HepG2 (cell line): ENCODE results near the gene OR5K1. TPM values are rescaled to one million over a fixed set of nuclear protein-coding genes. Genes with fewer than 3 reads are reported as not detected.

Experiments used
- ETV5 ChIP-seq: IDR thresholded peaks from 2 replicates; pipeline ENCODE4 v1.6.1; 2018; ENCODE audit warnings: missing biosample characterization, missing genetic modification reagents, inconsistent platforms, borderline replicate concordance
- MATR3 ChIP-seq: sonication (generic); formaldehyde crosslinking; IDR thresholded peaks from 2 replicates; pipeline ENCODE4 v1.4.0; 2020; ENCODE audit warnings: missing genetic modification reagents
- NFE2L2 ChIP-seq: fragments of 150-350 bp; IDR thresholded peaks from 2 replicates; pipeline ENCODE4 v1.6.1; 2014; ENCODE audit warnings: low read length
- TSC22D2 ChIP-seq: sonication (generic); formaldehyde crosslinking; IDR thresholded peaks from 2 replicates; pipeline ENCODE4 v1.5.1; 2020; ENCODE audit warnings: missing genetic modification reagents, mild to moderate bottlenecking, borderline replicate concordance
- ZNF496 ChIP-seq: sonication (generic); formaldehyde crosslinking; IDR thresholded peaks from 2 replicates; pipeline ENCODE4 v1.8.1; 2023; ENCODE audit warnings: mild to moderate bottlenecking, moderate library complexity, missing genetic modification reagents; ENCODE audit not compliant: insufficient replicate concordance
- ZSCAN21 ChIP-seq: sonication (generic); formaldehyde crosslinking; IDR thresholded peaks from 2 replicates; pipeline ENCODE4 v1.8.0; 2022; ENCODE audit warnings: mild to moderate bottlenecking, missing genetic modification reagents, moderate library complexity, borderline replicate concordance
- polyA plus RNA-seq, 8 experiments: library from polyadenylated mRNA; depleted of rRNA in 3 of 8; stranded (reverse) in 7 of 8; unstranded in 1 of 8; fragments of >200 nt; fragmentation: Illumina TruSeq in 4 of 8; extraction: Trizol in 4 of 8; gene quantifications; 2 replicates each; pipeline versions ENCODE4 v1.2.1 to v1.2.3, GENCODE V29; 2011 to 2016; ENCODE audit warnings: low read depth in 4 of 8, missing spikeins in 1 of 8, mixed read lengths in 1 of 8; ENCODE audit not compliant: insufficient read depth in 1 of 8
- total RNA-seq, 5 experiments: library from RNA; depleted of rRNA; stranded (reverse); fragments of >200 nt; fragmentation: Illumina TruSeq; extraction: Trizol; gene quantifications; 2 replicates each; pipeline ENCODE4 v1.2.3, GENCODE V29; 2016; ENCODE audit warnings: low read depth in 1 of 5
- TF ChIP-seq, protein P1 (sequence below): sonication (generic); formaldehyde crosslinking; IDR thresholded peaks from 2 replicates; pipeline ENCODE4 v1.5.1; 2020; ENCODE audit warnings: mild to moderate bottlenecking, missing genetic modification reagents, borderline replicate concordance
- TF ChIP-seq, protein P2 (sequence below): sonication (generic); formaldehyde crosslinking; IDR thresholded peaks from 2 replicates; pipeline ENCODE4 v1.4.0; 2020; ENCODE audit warnings: missing genetic modification reagents
- TF ChIP-seq, protein P3 (sequence below): sonication (generic); formaldehyde crosslinking; IDR thresholded peaks from 2 replicates; pipeline ENCODE4 v1.4.0; 2020; ENCODE audit warnings: missing genetic modification reagents
- TF ChIP-seq, protein P4 (sequence below): sonication (generic); formaldehyde crosslinking; IDR thresholded peaks from 2 replicates; pipeline ENCODE4 v1.4.0; 2020; ENCODE audit warnings: missing genetic modification reagents, borderline replicate concordance

Gene OR5K1
- total and polyA plus RNA-seq, 2 of the 13 experiments (the other 11 are each of a cell fraction or from before 2014, with no cell fraction given): not detected

DNA sequence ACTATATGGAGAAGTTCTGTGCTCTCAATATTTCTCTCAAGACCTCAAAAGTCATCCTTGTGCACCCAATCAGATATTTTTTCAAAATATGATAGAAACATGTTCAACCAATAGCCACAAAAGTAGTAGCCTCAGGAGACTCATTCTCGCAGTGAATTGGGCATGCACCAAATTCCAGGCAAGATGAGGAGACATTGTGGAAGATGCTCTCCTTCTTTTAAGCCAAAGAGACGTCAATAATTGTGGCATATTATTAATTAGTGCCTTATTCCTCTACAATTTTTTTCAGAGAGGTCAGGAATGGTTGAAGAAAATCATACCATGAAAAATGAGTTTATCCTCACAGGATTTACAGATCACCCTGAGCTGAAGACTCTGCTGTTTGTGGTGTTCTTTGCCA, 34.4 kb downstream of the OR5K1 start, which contains the start of gene OR5K2 (continued):
- TF ChIP-seq, protein P1, sequence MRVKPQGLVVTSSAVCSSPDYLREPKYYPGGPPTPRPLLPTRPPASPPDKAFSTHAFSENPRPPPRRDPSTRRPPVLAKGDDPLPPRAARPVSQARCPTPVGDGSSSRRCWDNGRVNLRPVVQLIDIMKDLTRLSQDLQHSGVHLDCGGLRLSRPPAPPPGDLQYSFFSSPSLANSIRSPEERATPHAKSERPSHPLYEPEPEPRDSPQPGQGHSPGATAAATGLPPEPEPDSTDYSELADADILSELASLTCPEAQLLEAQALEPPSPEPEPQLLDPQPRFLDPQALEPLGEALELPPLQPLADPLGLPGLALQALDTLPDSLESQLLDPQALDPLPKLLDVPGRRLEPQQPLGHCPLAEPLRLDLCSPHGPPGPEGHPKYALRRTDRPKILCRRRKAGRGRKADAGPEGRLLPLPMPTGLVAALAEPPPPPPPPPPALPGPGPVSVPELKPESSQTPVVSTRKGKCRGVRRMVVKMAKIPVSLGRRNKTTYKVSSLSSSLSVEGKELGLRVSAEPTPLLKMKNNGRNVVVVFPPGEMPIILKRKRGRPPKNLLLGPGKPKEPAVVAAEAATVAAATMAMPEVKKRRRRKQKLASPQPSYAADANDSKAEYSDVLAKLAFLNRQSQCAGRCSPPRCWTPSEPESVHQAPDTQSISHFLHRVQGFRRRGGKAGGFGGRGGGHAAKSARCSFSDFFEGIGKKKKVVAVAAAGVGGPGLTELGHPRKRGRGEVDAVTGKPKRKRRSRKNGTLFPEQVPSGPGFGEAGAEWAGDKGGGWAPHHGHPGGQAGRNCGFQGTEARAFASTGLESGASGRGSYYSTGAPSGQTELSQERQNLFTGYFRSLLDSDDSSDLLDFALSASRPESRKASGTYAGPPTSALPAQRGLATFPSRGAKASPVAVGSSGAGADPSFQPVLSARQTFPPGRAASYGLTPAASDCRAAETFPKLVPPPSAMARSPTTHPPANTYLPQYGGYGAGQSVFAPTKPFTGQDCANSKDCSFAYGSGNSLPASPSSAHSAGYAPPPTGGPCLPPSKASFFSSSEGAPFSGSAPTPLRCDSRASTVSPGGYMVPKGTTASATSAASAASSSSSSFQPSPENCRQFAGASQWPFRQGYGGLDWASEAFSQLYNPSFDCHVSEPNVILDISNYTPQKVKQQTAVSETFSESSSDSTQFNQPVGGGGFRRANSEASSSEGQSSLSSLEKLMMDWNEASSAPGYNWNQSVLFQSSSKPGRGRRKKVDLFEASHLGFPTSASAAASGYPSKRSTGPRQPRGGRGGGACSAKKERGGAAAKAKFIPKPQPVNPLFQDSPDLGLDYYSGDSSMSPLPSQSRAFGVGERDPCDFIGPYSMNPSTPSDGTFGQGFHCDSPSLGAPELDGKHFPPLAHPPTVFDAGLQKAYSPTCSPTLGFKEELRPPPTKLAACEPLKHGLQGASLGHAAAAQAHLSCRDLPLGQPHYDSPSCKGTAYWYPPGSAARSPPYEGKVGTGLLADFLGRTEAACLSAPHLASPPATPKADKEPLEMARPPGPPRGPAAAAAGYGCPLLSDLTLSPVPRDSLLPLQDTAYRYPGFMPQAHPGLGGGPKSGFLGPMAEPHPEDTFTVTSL (CRISPR knock-in tag): no peak
- no peak for TF ChIP-seq NFE2L2
- TF ChIP-seq, protein P2, sequence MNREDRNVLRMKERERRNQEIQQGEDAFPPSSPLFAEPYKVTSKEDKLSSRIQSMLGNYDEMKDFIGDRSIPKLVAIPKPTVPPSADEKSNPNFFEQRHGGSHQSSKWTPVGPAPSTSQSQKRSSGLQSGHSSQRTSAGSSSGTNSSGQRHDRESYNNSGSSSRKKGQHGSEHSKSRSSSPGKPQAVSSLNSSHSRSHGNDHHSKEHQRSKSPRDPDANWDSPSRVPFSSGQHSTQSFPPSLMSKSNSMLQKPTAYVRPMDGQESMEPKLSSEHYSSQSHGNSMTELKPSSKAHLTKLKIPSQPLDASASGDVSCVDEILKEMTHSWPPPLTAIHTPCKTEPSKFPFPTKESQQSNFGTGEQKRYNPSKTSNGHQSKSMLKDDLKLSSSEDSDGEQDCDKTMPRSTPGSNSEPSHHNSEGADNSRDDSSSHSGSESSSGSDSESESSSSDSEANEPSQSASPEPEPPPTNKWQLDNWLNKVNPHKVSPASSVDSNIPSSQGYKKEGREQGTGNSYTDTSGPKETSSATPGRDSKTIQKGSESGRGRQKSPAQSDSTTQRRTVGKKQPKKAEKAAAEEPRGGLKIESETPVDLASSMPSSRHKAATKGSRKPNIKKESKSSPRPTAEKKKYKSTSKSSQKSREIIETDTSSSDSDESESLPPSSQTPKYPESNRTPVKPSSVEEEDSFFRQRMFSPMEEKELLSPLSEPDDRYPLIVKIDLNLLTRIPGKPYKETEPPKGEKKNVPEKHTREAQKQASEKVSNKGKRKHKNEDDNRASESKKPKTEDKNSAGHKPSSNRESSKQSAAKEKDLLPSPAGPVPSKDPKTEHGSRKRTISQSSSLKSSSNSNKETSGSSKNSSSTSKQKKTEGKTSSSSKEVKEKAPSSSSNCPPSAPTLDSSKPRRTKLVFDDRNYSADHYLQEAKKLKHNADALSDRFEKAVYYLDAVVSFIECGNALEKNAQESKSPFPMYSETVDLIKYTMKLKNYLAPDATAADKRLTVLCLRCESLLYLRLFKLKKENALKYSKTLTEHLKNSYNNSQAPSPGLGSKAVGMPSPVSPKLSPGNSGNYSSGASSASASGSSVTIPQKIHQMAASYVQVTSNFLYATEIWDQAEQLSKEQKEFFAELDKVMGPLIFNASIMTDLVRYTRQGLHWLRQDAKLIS (CRISPR knock-in tag): no peak
- TF ChIP-seq ZNF496 (CRISPR knock-in tag): no peak
- no peak for TF ChIP-seq ETV5 (CRISPR knock-in tag)
- TF ChIP-seq MATR3 (CRISPR knock-in tag): no peak
- no peak for TF ChIP-seq ZSCAN21 (CRISPR knock-in tag)
- TF ChIP-seq TSC22D2 (CRISPR knock-in tag): no peak
- TF ChIP-seq, protein P3, sequence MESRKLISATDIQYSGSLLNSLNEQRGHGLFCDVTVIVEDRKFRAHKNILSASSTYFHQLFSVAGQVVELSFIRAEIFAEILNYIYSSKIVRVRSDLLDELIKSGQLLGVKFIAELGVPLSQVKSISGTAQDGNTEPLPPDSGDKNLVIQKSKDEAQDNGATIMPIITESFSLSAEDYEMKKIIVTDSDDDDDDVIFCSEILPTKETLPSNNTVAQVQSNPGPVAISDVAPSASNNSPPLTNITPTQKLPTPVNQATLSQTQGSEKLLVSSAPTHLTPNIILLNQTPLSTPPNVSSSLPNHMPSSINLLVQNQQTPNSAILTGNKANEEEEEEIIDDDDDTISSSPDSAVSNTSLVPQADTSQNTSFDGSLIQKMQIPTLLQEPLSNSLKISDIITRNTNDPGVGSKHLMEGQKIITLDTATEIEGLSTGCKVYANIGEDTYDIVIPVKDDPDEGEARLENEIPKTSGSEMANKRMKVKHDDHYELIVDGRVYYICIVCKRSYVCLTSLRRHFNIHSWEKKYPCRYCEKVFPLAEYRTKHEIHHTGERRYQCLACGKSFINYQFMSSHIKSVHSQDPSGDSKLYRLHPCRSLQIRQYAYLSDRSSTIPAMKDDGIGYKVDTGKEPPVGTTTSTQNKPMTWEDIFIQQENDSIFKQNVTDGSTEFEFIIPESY: no peak
- TF ChIP-seq, protein P4, sequence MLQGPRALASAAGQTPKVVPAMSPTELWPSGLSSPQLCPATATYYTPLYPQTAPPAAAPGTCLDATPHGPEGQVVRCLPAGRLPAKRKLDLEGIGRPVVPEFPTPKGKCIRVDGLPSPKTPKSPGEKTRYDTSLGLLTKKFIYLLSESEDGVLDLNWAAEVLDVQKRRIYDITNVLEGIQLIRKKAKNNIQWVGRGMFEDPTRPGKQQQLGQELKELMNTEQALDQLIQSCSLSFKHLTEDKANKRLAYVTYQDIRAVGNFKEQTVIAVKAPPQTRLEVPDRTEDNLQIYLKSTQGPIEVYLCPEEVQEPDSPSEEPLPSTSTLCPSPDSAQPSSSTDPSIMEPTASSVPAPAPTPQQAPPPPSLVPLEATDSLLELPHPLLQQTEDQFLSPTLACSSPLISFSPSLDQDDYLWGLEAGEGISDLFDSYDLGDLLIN (CRISPR knock-in tag): no peak
